ENCODE measurements around the gene SASH3. TPM values are rescaled to one million over a fixed set of nuclear protein-coding genes. Genes with fewer than 3 reads are reported as not detected.
"Not testable (repeated sequence)": the region's sequence is repeated elsewhere in the genome, so short reads cannot be mapped to it uniquely, and the experiment has no call there.

Gene SASH3
- total and polyA plus RNA-seq, 2 donors (not counting 1 experiment from before 2014, with no cell fraction given), result not detected

- no peaks in the 10 kb centered on the region for H3K36me3 ChIP-seq (ENCODE audit: control insufficient read depth, insufficient read depth, low read length)
- H2AFZ ChIP-seq (ENCODE audit: low read length), result peak within 1 kb of the TSS; percentile 16
- peak in 1 of 2 donors; percentile 80 for DNase-seq (ENCODE audit: low read depth in 2 of 2)
- no peak within 1 kb of the TSS for H3K9ac ChIP-seq (ENCODE audit: insufficient read depth, low read length)
- H3K27me3 ChIP-seq (ENCODE audit: control insufficient read depth, insufficient read depth, low read length), result no peaks in the 10 kb centered on the region
- no peak within 1 kb of the TSS for H3K4me2 ChIP-seq (ENCODE audit: extremely low read depth, insufficient read depth, low read length)
- peak within 1 kb of the TSS in 1 of 4 experiments; percentile 12 for H3K4me3 ChIP-seq (replicated peaks in 1 of 4; ENCODE audit: control extremely low read depth in 1 of 4, insufficient read depth in 1 of 4, low read depth in 3 of 4, low read length in 4 of 4)
- no peaks in the 10 kb centered on the region for H4K20me1 ChIP-seq (ENCODE audit: control insufficient read depth, extremely low read depth, insufficient read depth, low read length)
- no peaks in the 10 kb centered on the region for H3K9me3 ChIP-seq (ENCODE audit: control insufficient read depth, insufficient read depth, low read depth, low read length)
- H3K4me1 ChIP-seq (ENCODE audit: control insufficient read depth, extremely low read depth, insufficient read depth, low read length), result peaks cover 3% of the 10 kb centered on the region
- TF ChIP-seq CTCF (conservative IDR thresholded peaks at IDR 0.05 in 1 of 2, IDR thresholded peaks at IDR 0.05 in 1 of 2; ENCODE audit: low read depth in 1 of 2, low read length in 2 of 2), result no peak
- H3K27ac ChIP-seq (ENCODE audit: insufficient read depth, low read length), result no peak within 1 kb of the TSS
- H3K79me2 ChIP-seq (ENCODE audit: control insufficient read depth, insufficient read depth, low read length), result no peaks in the 10 kb centered on the region
Observed at GRCh38 chrX:129738466-129739308, 41.1 kb upstream of the SASH3 start, which contains the start of gene XPNPEP2. TSS of gene XPNPEP2 (plus strand) at chrX:129738979. CDS start at chrX:129739214, 235 bp downstream.

GRCh38 chrX:129739578-129739977, 40.2 kb upstream of the SASH3 start:
- no peak for DNase-seq (ENCODE audit: low read depth in 2 of 2)
- TF ChIP-seq EZH2 (IDR thresholded peaks at IDR 0.05; ENCODE audit: low read length, missing control alignments) (no peak), CTCF (conservative IDR thresholded peaks at IDR 0.05 in 1 of 2, IDR thresholded peaks at IDR 0.05 in 1 of 2; ENCODE audit: low read depth in 1 of 2, low read length in 2 of 2) (no peak)
- peaks cover 3% of the 10 kb centered on the region for H3K4me1 ChIP-seq (ENCODE audit: control insufficient read depth, extremely low read depth, insufficient read depth, low read length)
- H3K27ac ChIP-seq (ENCODE audit: insufficient read depth, low read length), result no peak overlapping the region
- H3K27me3 ChIP-seq (ENCODE audit: control insufficient read depth, insufficient read depth, low read length), result no peaks in the 10 kb centered on the region
- no peak overlapping the region for H3K4me3 ChIP-seq (replicated peaks in 1 of 4; ENCODE audit: control extremely low read depth in 1 of 4, insufficient read depth in 1 of 4, low read depth in 3 of 4, low read length in 4 of 4)
- no peaks in the 10 kb centered on the region for H3K79me2 ChIP-seq (ENCODE audit: control insufficient read depth, insufficient read depth, low read length)
- H3K4me2 ChIP-seq (ENCODE audit: extremely low read depth, insufficient read depth, low read length), result no peak overlapping the region
- H4K20me1 ChIP-seq (ENCODE audit: control insufficient read depth, extremely low read depth, insufficient read depth, low read length), result no peaks in the 10 kb centered on the region
- no peak overlapping the region for H3K9ac ChIP-seq (ENCODE audit: insufficient read depth, low read length)
- no peak overlapping the region for H2AFZ ChIP-seq (ENCODE audit: low read length)
- H3K36me3 ChIP-seq (ENCODE audit: control insufficient read depth, insufficient read depth, low read length), result no peaks in the 10 kb centered on the region
- H3K9me3 ChIP-seq (ENCODE audit: control insufficient read depth, insufficient read depth, low read depth, low read length), result no peaks in the 10 kb centered on the region

- no peaks in the 10 kb centered on the region for H3K36me3 ChIP-seq (ENCODE audit: control insufficient read depth, insufficient read depth, low read length)
- DNase-seq (ENCODE audit: low read depth in 2 of 2), result no peak
- H3K9me3 ChIP-seq (ENCODE audit: control insufficient read depth, insufficient read depth, low read depth, low read length), result no peaks in the 10 kb centered on the region
- no peak overlapping the region for H3K4me3 ChIP-seq (replicated peaks in 1 of 4; ENCODE audit: control extremely low read depth in 1 of 4, insufficient read depth in 1 of 4, low read depth in 3 of 4, low read length in 4 of 4)
- no peak overlapping the region for H3K9ac ChIP-seq (ENCODE audit: insufficient read depth, low read length)
- no peak overlapping the region for H3K4me2 ChIP-seq (ENCODE audit: extremely low read depth, insufficient read depth, low read length)
- no peak overlapping the region for H2AFZ ChIP-seq (ENCODE audit: low read length)
- no peak for TF ChIP-seq CTCF (conservative IDR thresholded peaks at IDR 0.05 in 1 of 2, IDR thresholded peaks at IDR 0.05 in 1 of 2; ENCODE audit: low read depth in 1 of 2, low read length in 2 of 2)
- no peak for TF ChIP-seq EZH2 (IDR thresholded peaks at IDR 0.05; ENCODE audit: low read length, missing control alignments)
- peaks cover 3% of the 10 kb centered on the region for H3K4me1 ChIP-seq (ENCODE audit: control insufficient read depth, extremely low read depth, insufficient read depth, low read length)
- no peaks in the 10 kb centered on the region for H3K27me3 ChIP-seq (ENCODE audit: control insufficient read depth, insufficient read depth, low read length)
- H3K79me2 ChIP-seq (ENCODE audit: control insufficient read depth, insufficient read depth, low read length), result no peaks in the 10 kb centered on the region
- no peaks in the 10 kb centered on the region for H4K20me1 ChIP-seq (ENCODE audit: control insufficient read depth, extremely low read depth, insufficient read depth, low read length)
- no peak overlapping the region for H3K27ac ChIP-seq (ENCODE audit: insufficient read depth, low read length)
Observed at GRCh38 chrX:129741880-129742758, 37.6 kb upstream of the SASH3 start.

GRCh38 chrX:129742759-129743152, 37.0 kb upstream of the SASH3 start:
- H3K9me3 ChIP-seq (ENCODE audit: control insufficient read depth, insufficient read depth, low read depth, low read length); H3K36me3 ChIP-seq (ENCODE audit: control insufficient read depth, insufficient read depth, low read length); H2AFZ ChIP-seq (ENCODE audit: low read length); H3K79me2 ChIP-seq (ENCODE audit: control insufficient read depth, insufficient read depth, low read length); H3K27me3 ChIP-seq (ENCODE audit: control insufficient read depth, insufficient read depth, low read length); H4K20me1 ChIP-seq (ENCODE audit: control insufficient read depth, extremely low read depth, insufficient read depth, low read length); H3K27ac ChIP-seq (ENCODE audit: insufficient read depth, low read length); H3K4me1 ChIP-seq (ENCODE audit: control insufficient read depth, extremely low read depth, insufficient read depth, low read length); H3K4me2 ChIP-seq (ENCODE audit: extremely low read depth, insufficient read depth, low read length); H3K9ac ChIP-seq (ENCODE audit: insufficient read depth, low read length); H3K4me3 ChIP-seq (replicated peaks in 1 of 4; ENCODE audit: control extremely low read depth in 1 of 4, insufficient read depth in 1 of 4, low read depth in 3 of 4, low read length in 4 of 4); DNase-seq (ENCODE audit: low read depth in 2 of 2): not testable (repeated sequence)

Data from fibroblast of lung (primary cell).